H1 (cell line): ENCODE measurements around the gene FAM83C. TPM values are rescaled to one million over a fixed set of nuclear protein-coding genes. Genes with fewer than 3 reads are reported as not detected.

Experiments
- CTCF ChIA-PET: fragments of 300-600 bp; sonication (Branson Sonifier 250); formaldehyde crosslinking; loops from one replicate; lab custom pipeline; 2021; ENCODE audit not compliant: partially characterized antibody; lab: Charles Lee
- POLR2A ChIA-PET: fragments of 300-600 bp; sonication (Branson Sonifier 250); formaldehyde crosslinking; loops from one replicate; lab custom pipeline; 2021; ENCODE audit warnings: inconsistent platforms; ENCODE audit not compliant: partially characterized antibody; lab: Charles Lee
- DNase-seq, 2 experiments: peaks; one replicate each; pipeline versions ENCODE4 v3.0.0 to v3.0.0-alpha.2; 2010 to 2022; ENCODE audit warnings: low spot score in 2 of 2, low read depth in 1 of 2, mixed read lengths in 1 of 2
- FAIRE-seq: peaks from 2 replicates; lab custom pipeline; 2011; peaks lifted over from hg19 to GRCh38; lab: Jason Lieb, UNC
- H2AFZ ChIP-seq: 2 replicates; pipeline ENCODE4 v1.8.1; 2012; ENCODE audit warnings: low read length, inconsistent platforms
- H2AK5ac ChIP-seq: 2 replicates; pipeline ENCODE4 v1.6.1; 2013; ENCODE audit warnings: low read depth, low read length
- H2BK120ac ChIP-seq: replicated peaks from 2 replicates; pipeline ENCODE3; 2013; ENCODE audit warnings: low read depth, low read length, inconsistent platforms
- H2BK12ac ChIP-seq: 2 replicates; pipeline ENCODE4 v1.6.1; 2013; ENCODE audit warnings: low read depth, low read length
- H2BK15ac ChIP-seq: 2 replicates; pipeline ENCODE4 v1.6.1; 2013; ENCODE audit warnings: low read length
- H2BK20ac ChIP-seq: 2 replicates; pipeline ENCODE4 v1.6.1; 2013; ENCODE audit warnings: low read length
- H2BK5ac ChIP-seq: 2 replicates; pipeline ENCODE4 v1.6.1; 2013; ENCODE audit warnings: low read depth, low read length
- H3K14ac ChIP-seq: 2 replicates; pipeline ENCODE4 v1.6.1; 2013; ENCODE audit warnings: inconsistent platforms; ENCODE audit not compliant: insufficient read length
- H3K18ac ChIP-seq: 2 replicates; pipeline ENCODE4 v1.6.1; 2013; ENCODE audit warnings: low read length; ENCODE audit errors: extremely low read depth
- H3K23ac ChIP-seq: 2 replicates; pipeline ENCODE4 v1.6.1; 2013; ENCODE audit warnings: inconsistent platforms; ENCODE audit not compliant: insufficient read length
- H3K23me2 ChIP-seq: 2 replicates; pipeline ENCODE4 v1.6.1; 2013; ENCODE audit warnings: low read depth, low read length
- H3K27ac ChIP-seq: 2 replicates; pipeline ENCODE4 v1.6.1; 2011; ENCODE audit warnings: low read depth, low read length, inconsistent platforms
- H3K27me3 ChIP-seq, 4 experiments: replicated peaks in 1 of 4; 1 replicate in 1 of 4; 2 replicates in 3 of 4; pipeline versions ENCODE4 v1.6.1 to v1.8.1; 2011 to 2013; ENCODE audit warnings: low read length in 3 of 4, mild to moderate bottlenecking in 3 of 4, inconsistent platforms in 2 of 4, mixed read lengths in 2 of 4, moderate library complexity in 1 of 4; ENCODE audit not compliant: control insufficient read depth in 3 of 4, insufficient read depth in 3 of 4; ENCODE audit errors: extremely low read depth in 1 of 4
- H3K36me3 ChIP-seq, 4 experiments: 2 replicates each; pipeline versions ENCODE4 v1.6.1 to v1.8.1; 2011 to 2013; ENCODE audit warnings: mild to moderate bottlenecking in 4 of 4, low read length in 3 of 4, moderate library complexity in 2 of 4, control low read depth in 1 of 4, inconsistent platforms in 1 of 4; ENCODE audit not compliant: insufficient read depth in 4 of 4, control insufficient read depth in 2 of 4
- H3K4ac ChIP-seq: replicated peaks from 2 replicates; pipeline ENCODE3; 2013; ENCODE audit warnings: low read length, low read depth, mixed read lengths, inconsistent platforms; ENCODE audit not compliant: insufficient read length
- H3K4me1 ChIP-seq, 4 experiments: replicated peaks in 1 of 4; 1 replicate in 1 of 4; 2 replicates in 3 of 4; pipeline versions ENCODE4 v1.6.1 to v1.8.1; 2011 to 2013; ENCODE audit warnings: low read length in 3 of 4, inconsistent platforms in 2 of 4, mixed read lengths in 1 of 4; ENCODE audit not compliant: insufficient read depth in 4 of 4, control insufficient read depth in 3 of 4
- H3K4me2 ChIP-seq, 2 experiments: 2 replicates each; pipeline versions ENCODE4 v1.6.1 to v1.8.1; 2011 to 2013; ENCODE audit warnings: low read depth in 2 of 2, low read length in 2 of 2, control low read depth in 1 of 2, inconsistent platforms in 1 of 2, mild to moderate bottlenecking in 1 of 2; ENCODE audit not compliant: insufficient read depth in 1 of 2
- H3K4me3 ChIP-seq, 4 experiments: fragments of 200-600, 300-600 bp in 1 of 4; sonication (generic), shearing (Covaris generic), sonication (Bioruptor Twin) in 1 of 4; 2 replicates each; pipeline versions ENCODE4 v1.5.1 to v1.8.1; 2011 to 2016; ENCODE audit warnings: low read length in 4 of 4, low read depth in 3 of 4, control low read depth in 2 of 4, inconsistent platforms in 2 of 4, mild to moderate bottlenecking in 2 of 4, mixed read lengths in 1 of 4, moderate library complexity in 1 of 4; ENCODE audit not compliant: insufficient read depth in 2 of 4; ENCODE audit errors: extremely low read depth in 1 of 4
- H3K56ac ChIP-seq: replicated peaks from 2 replicates; pipeline ENCODE3; 2013; ENCODE audit warnings: low read depth, mild to moderate bottlenecking, mixed read lengths, low read length, inconsistent platforms; ENCODE audit not compliant: insufficient read length
- H3K79me1 ChIP-seq: 2 replicates; pipeline ENCODE4 v1.6.1; 2013; ENCODE audit warnings: low read depth, low read length, control low read depth
- H3K79me2 ChIP-seq, 2 experiments: 2 replicates each; pipeline versions ENCODE4 v1.6.1 to v1.8.1; 2012 to 2013; ENCODE audit warnings: low read length in 2 of 2, mild to moderate bottlenecking in 2 of 2, inconsistent platforms in 1 of 2; ENCODE audit not compliant: insufficient read depth in 2 of 2, control insufficient read depth in 1 of 2
- H3K9ac ChIP-seq, 4 experiments: replicated peaks in 1 of 4; 1 replicate in 1 of 4; 2 replicates in 3 of 4; pipeline versions ENCODE4 v1.6.1 to v1.8.1; 2011 to 2013; ENCODE audit warnings: low read depth in 3 of 4, low read length in 3 of 4, control low read depth in 2 of 4, mild to moderate bottlenecking in 2 of 4, moderate library complexity in 2 of 4, inconsistent platforms in 1 of 4; ENCODE audit errors: extremely low read depth in 1 of 4
- H3K9me3 ChIP-seq, 2 experiments: 2 replicates each; pipeline versions ENCODE4 v1.6.1 to v1.8.1; 2012 to 2013; ENCODE audit warnings: mild to moderate bottlenecking in 2 of 2, moderate library complexity in 2 of 2, control low read depth in 1 of 2, inconsistent platforms in 1 of 2, low read depth in 1 of 2, low read length in 1 of 2, mixed read lengths in 1 of 2; ENCODE audit not compliant: insufficient read depth in 2 of 2
- H4K20me1 ChIP-seq, 2 experiments: replicated peaks in 1 of 2; 2 replicates each; pipeline versions ENCODE3 to v1.8.1; 2011 to 2013; ENCODE audit warnings: inconsistent platforms in 2 of 2, low read length in 2 of 2, mild to moderate bottlenecking in 1 of 2; ENCODE audit not compliant: insufficient read depth in 2 of 2, control insufficient read depth in 1 of 2
- H4K5ac ChIP-seq: 2 replicates; pipeline ENCODE4 v1.6.1; 2013; ENCODE audit warnings: low read length, low read depth, mixed read lengths, inconsistent platforms; ENCODE audit not compliant: insufficient read length
- H4K8ac ChIP-seq: 2 replicates; pipeline ENCODE4 v1.8.0; 2013; ENCODE audit warnings: mild to moderate bottlenecking, moderate library complexity, low read length, inconsistent platforms; ENCODE audit not compliant: insufficient read depth; ENCODE audit errors: extremely low read depth
- H4K91ac ChIP-seq: replicated peaks from 2 replicates; pipeline ENCODE3; 2013; ENCODE audit warnings: low read length, mixed read lengths, inconsistent platforms; ENCODE audit not compliant: insufficient read length
- BRCA1 ChIP-seq: IDR thresholded peaks from 2 replicates; pipeline ENCODE4 v1.6.1; 2012; ENCODE audit warnings: low read depth, low read length, improper control_type of control experiment
- CBX5 ChIP-seq: fragments of 300-800, 300-1000 bp; sonication (generic); IDR thresholded peaks from 2 replicates; pipeline ENCODE4 v1.7.1; 2016; ENCODE audit warnings: antibody characterized with exemption, low read length, low read depth
- CBX8 ChIP-seq: fragments of 300-800, 300-1000 bp; sonication (generic); IDR thresholded peaks from 2 replicates; pipeline ENCODE4 v1.7.1; 2016; ENCODE audit warnings: low read depth, low read length, borderline replicate concordance
- CEBPB ChIP-seq: IDR thresholded peaks from 2 replicates; pipeline ENCODE4 v1.6.1; 2012; ENCODE audit warnings: low read depth, low read length
- CREB1 ChIP-seq: IDR thresholded peaks from 2 replicates; pipeline ENCODE4 v1.6.1; 2012; ENCODE audit warnings: inconsistent platforms
- CTBP2 ChIP-seq: IDR thresholded peaks from 2 replicates; pipeline ENCODE4 v1.7.0; 2011; ENCODE audit warnings: borderline replicate concordance, mild to moderate bottlenecking, moderate library complexity, mixed read lengths, low read length; ENCODE audit not compliant: insufficient read depth, insufficient read length
- EZH2 ChIP-seq: fragments of 200-600 bp; sonication (generic); IDR thresholded peaks from 2 replicates; pipeline ENCODE4 v1.7.1; 2012; ENCODE audit warnings: low read depth, mild to moderate bottlenecking, moderate library complexity, low read length, inconsistent platforms; ENCODE audit not compliant: severe bottlenecking
- PHF8 ChIP-seq: fragments of 200-600 bp; sonication (generic); conservative IDR thresholded peaks from 2 replicates; pipeline ENCODE4 v1.7.1; 2012; ENCODE audit warnings: low read depth, mild to moderate bottlenecking, inconsistent platforms, low read length, moderate library complexity
- POLR2AphosphoS5 ChIP-seq: IDR thresholded peaks from 2 replicates; pipeline ENCODE4 v1.6.1; 2011; ENCODE audit warnings: low read depth, low read length
- POU5F1 ChIP-seq: IDR thresholded peaks from 2 replicates; pipeline ENCODE4 v1.6.1; 2011; ENCODE audit warnings: low read depth, mild to moderate bottlenecking, low read length, moderate library complexity
- RBBP5 ChIP-seq: IDR thresholded peaks from 2 replicates; pipeline ENCODE4 v1.7.1; 2012; ENCODE audit warnings: low read depth, mild to moderate bottlenecking, inconsistent platforms, low read length, moderate library complexity, borderline replicate concordance
- RXRA ChIP-seq: IDR thresholded peaks from 2 replicates; pipeline ENCODE4 v1.6.1; 2011; ENCODE audit warnings: low read depth, mild to moderate bottlenecking, low read length, moderate library complexity; ENCODE audit not compliant: insufficient read depth
- SRF ChIP-seq: IDR thresholded peaks from 2 replicates; pipeline ENCODE4 v1.6.1; 2011; ENCODE audit warnings: mild to moderate bottlenecking, low read depth, low read length, moderate library complexity
- TCF12 ChIP-seq: IDR thresholded peaks from 2 replicates; pipeline ENCODE4 v1.6.1; 2011; ENCODE audit warnings: low read depth, mild to moderate bottlenecking, low read length
- YY1 ChIP-seq: IDR thresholded peaks from 2 replicates; pipeline ENCODE4 v1.6.1; 2011; ENCODE audit warnings: low read depth, mild to moderate bottlenecking, low read length
- WGBS, 2 experiments: shearing (Covaris generic) in 1 of 2; methylation state at CpG; one replicate each; pipeline versions ENCODE4 v1.1.6 to v1.1.7; 2013 to 2015; ENCODE audit warnings: low lambda C conversion rate in 2 of 2, mixed read lengths in 2 of 2, inconsistent platforms in 1 of 2, low coverage in 1 of 2, missing lambda C conversion rate in 1 of 2; ENCODE audit not compliant: insufficient replicate concordance in 2 of 2, insufficient coverage in 1 of 2, insufficient read length in 1 of 2; ENCODE audit errors: extremely low coverage in 1 of 2, missing lambda C conversion rate in 1 of 2; 5-methylcytosine and 5-hydroxymethylcytosine counted together
- polyA plus RNA-seq, 7 experiments: library from polyadenylated mRNA; depleted of rRNA in 3 of 7; stranded (reverse) in 5 of 7; unstranded in 2 of 7; fragments of >200 nt in 5 of 7; fragments of 200-250 nt in 2 of 7; gene quantifications; 1 replicate in 5 of 7; 2 replicates in 1 of 7; 4 replicates in 1 of 7; pipeline versions ENCODE4 v1.2.1 to v1.2.3, GENCODE V29; 2011 to 2013; ENCODE audit warnings: missing spikeins in 2 of 7, mixed read lengths in 2 of 7
- total RNA-seq: library from RNA; stranded (reverse); fragmentation: NEBNext Ultra II Directional; extraction: Animal tissue kit (Norgen Biotek cat#: 25700); gene quantifications from 2 replicates; pipeline ENCODE4 v1.2.1, GENCODE V29; 2021

Gene FAM83C
- total and polyA plus RNA-seq, 2 of the 8 experiments (the other 6 are each of a cell fraction or from before 2014, with no cell fraction given) = not detected

DNA sequence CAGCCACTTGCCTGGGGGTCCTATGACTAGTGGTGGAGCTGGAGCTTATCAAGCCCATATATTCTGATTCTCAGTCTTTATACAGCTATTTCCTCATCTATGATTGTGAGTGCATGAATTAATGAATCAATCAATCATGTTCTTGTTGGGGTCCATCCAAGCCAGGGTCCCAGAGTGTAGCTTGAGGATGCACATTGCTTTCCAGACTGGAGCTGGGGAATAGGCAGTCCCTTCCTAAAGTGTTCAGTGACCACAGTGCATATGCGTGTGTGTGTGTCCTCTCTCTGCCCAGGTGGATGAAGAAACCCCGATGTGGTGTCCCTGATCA is 40.6 kb downstream of the FAM83C start:
- H2AK5ac ChIP-seq = no peak overlapping the region
- TF ChIP-seq CBX5 (no peak), RBBP5 (no peak), CEBPB (no peak), TCF12 (no peak), CBX8 (no peak), PHF8 (no peak), RXRA (no peak), EZH2 (no peak), YY1 (no peak), SRF (no peak), BRCA1 (no peak), CTBP2 (no peak), CREB1 (no peak), POU5F1 (no peak), POLR2AphosphoS5 (no peak)

More for the DNA sequence above, 40.6 kb downstream of the FAM83C start:
- Histone ChIP-seq H2BK5ac (no peak overlapping the region), H3K4ac (no peak overlapping the region), H3K9me3 (no peaks in the 10 kb centered on the region), H2BK15ac (peak overlapping the region; percentile 75; the same call in 1 of the 2 replicates), H4K20me1 (no peaks in the 10 kb centered on the region), H3K14ac (no peak overlapping the region), H3K79me1 (no peaks in the 10 kb centered on the region), H2AFZ (no peak overlapping the region), H2BK120ac (no peak overlapping the region), H3K18ac (no peak overlapping the region), H3K4me1 (0 out of 7 replicates have a peak, but pooled peaks cover 0 to 2% (median 0%) of the 10 kb centered on the region in 4 experiments), H3K27me3 (no peaks in the 10 kb centered on the region), H4K8ac (no peak overlapping the region), H2BK20ac (peak overlapping the region; percentile 66; the same call in 1 of the 2 replicates), H3K79me2 (no peaks in the 10 kb centered on the region), H3K56ac (no peak overlapping the region), H3K36me3 (peaks cover 0 to 27% (median 0%) of the 10 kb centered on the region in 4 experiments; a peak in 3 of 8 replicates), H3K9ac (no peak overlapping the region), H4K5ac (no peak overlapping the region), H3K4me2 (no peak overlapping the region), H3K23ac (no peak overlapping the region), H3K27ac (no peak overlapping the region), H3K4me3 (no peak overlapping the region), H3K23me2 (no peaks in the 10 kb centered on the region), H4K91ac (no peak overlapping the region), H2BK12ac (0 out of 2 replicates have a peak overlapping the region, but pooled peaks have one; percentile 60)
- CTCF ChIA-PET = interaction anchor here (0.6 to 1.5 kb wide), 5 partner anchors 12 to 43 kb away, joined by 3 read pairs; no protein-coding TSS in a partner anchor
- 91% methylated on average over 2 of the region's 2 CpGs; no CpG with 5 or more reads in 1 of the 2 experiments for WGBS, 2 experiments
- DNase-seq (no peak), FAIRE-seq (no peak)
- POLR2A ChIA-PET = interaction anchor here (1.0 to 7.5 kb wide), 4 partner anchors 9 to 26 kb away, joined by 3 to 52 read pairs (median 10); partner anchors contain the start of gene MMP24OS
